Subcutaneous abdominal adipose tissue (tissue), 5 donors: ENCODE measurements around the gene MUC4.

Source experiments
- H3K27ac ChIP-seq: one replicate; pipeline ENCODE4 v1.7.0; 2013; ENCODE audit warnings: low read depth, mild to moderate bottlenecking, inconsistent platforms, low read length, moderate library complexity
- H3K27me3 ChIP-seq, 5 donors: one replicate each; pipeline ENCODE4 v1.7.0; 2013; ENCODE audit warnings: low read length in 5 of 5, inconsistent platforms in 1 of 5; ENCODE audit not compliant: control insufficient read depth in 5 of 5, insufficient read depth in 4 of 5
- H3K36me3 ChIP-seq, 5 donors: one replicate each; pipeline ENCODE4 v1.7.0; 2013; ENCODE audit warnings: low read length in 5 of 5; ENCODE audit not compliant: control insufficient read depth in 5 of 5, insufficient read depth in 5 of 5
- H3K4me1 ChIP-seq, 5 donors: one replicate each; pipeline ENCODE4 v1.7.0; 2013; ENCODE audit warnings: low read length in 5 of 5, mild to moderate bottlenecking in 3 of 5, moderate library complexity in 1 of 5; ENCODE audit not compliant: control insufficient read depth in 5 of 5, insufficient read depth in 5 of 5
- H3K4me3 ChIP-seq, 5 donors: one replicate each; pipeline ENCODE4 v1.7.0; 2013; ENCODE audit warnings: low read length in 5 of 5, low read depth in 1 of 5
- H3K9ac ChIP-seq, 5 donors: one replicate each; pipeline ENCODE4 v1.7.0; 2013; ENCODE audit warnings: low read length in 5 of 5, mild to moderate bottlenecking in 4 of 5, moderate library complexity in 3 of 5
- H3K9me3 ChIP-seq, 5 donors: one replicate each; pipeline ENCODE4 v1.7.0; 2013; ENCODE audit warnings: low read length in 5 of 5; ENCODE audit not compliant: control insufficient read depth in 5 of 5
- donor health status: healthy.
- donor health status: healthy.
- donor health status: healthy.
- donor health status: healthy.
- donor health status: healthy.

The MUC4 gene

DNA sequence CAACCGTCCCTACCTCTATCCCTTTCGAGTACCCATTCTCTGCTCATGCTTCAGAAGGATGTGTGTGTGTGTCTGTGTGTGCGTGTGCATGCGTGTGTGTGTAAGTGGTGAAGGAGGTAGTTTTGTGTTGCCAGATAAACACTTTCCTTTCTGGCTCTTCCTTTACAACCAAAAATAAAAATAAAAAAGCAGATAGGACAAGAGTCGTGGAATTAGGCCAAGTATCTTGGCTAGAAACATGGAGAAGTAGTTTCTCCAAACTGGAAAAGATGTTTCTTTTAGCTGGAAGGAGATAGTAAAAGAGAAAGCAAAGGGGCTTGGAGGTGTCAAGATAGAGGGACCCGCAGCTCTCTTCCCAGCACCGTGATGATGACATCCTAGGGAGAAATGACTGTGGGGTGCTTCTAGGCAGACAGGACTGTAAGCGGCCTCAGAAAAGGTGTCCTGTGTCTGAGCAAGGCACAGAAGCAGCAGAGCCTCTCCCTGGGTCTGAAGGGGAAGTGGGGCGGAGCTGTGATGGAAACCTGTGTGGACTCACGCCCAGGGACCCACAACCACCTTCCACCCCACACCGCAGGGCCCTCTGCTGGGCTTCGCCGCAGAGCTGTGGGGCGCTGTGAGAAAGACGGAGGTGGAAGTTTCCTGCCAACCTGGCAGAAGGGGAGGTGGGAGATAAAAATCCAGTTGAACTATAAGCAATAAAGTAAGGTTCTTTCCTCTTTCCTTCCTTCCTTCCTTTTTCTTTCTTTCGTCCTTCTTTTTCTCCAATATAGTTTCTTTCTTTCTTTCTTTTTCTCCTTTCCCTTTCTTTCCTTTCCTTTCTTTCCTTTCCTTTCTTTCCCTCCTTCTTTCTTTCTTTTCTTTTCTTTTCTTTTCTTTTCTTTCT is 55.7 kb downstream of the MUC4 start:
- Histone ChIP-seq H3K9ac (peak overlapping the region in 3 of 5 donors; percentile 2 to 35 (median 4)), H3K4me1 (peaks cover 7 to 56% (median 35%) of the 10 kb centered on the region in 5 donors), H3K27me3 (peaks cover 0 to 18% (median 4%) of the 10 kb centered on the region in 5 donors), H3K4me3 (peak overlapping the region; percentile 8 to 41 (median 24)), H3K36me3 (no peaks in the 10 kb centered on the region), H3K27ac (no peak overlapping the region), H3K9me3 (no peaks in the 10 kb centered on the region)

DNA sequence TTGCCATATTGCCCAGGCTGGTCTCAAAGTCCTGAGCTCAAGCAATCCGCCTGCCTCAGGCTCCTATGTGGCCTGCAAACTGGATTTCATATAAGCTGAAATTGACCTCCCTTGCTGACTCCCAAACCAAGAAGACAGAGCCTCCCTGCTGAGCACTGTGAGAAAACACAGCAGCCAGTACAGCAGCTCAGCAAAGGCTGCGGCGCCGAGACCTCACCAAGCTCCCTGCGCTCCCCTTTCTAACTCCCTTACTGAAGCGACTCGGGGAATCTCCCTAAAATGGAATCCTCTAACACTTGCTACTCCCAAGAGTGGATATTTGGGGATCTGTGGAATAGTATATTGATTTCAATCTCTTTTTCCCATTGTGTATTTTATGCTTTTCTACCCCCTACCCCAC is 56.3 kb downstream of the MUC4 start:
- H3K9ac ChIP-seq: peak overlapping the region in 1 of 5 donors; percentile 4
- H3K27ac ChIP-seq: no peak overlapping the region
- H3K36me3 ChIP-seq: no peaks in the 10 kb centered on the region
- H3K4me3 ChIP-seq: peak overlapping the region; percentile 8 to 41 (median 24)
- H3K9me3 ChIP-seq: no peaks in the 10 kb centered on the region
- H3K27me3 ChIP-seq: peaks cover 0 to 14% (median 4%) of the 10 kb centered on the region in 5 donors
- peaks cover 4 to 49% (median 29%) of the 10 kb centered on the region in 5 donors for H3K4me1 ChIP-seq

- H3K4me3 ChIP-seq: no peak overlapping the region
- no peaks in the 10 kb centered on the region for H3K9me3 ChIP-seq
- peaks cover 4 to 45% (median 27%) of the 10 kb centered on the region in 5 donors for H3K4me1 ChIP-seq
- H3K36me3 ChIP-seq: no peaks in the 10 kb centered on the region
- H3K27me3 ChIP-seq: peaks cover 0 to 14% (median 2%) of the 10 kb centered on the region in 5 donors
- H3K27ac ChIP-seq: no peak overlapping the region
- no peak overlapping the region for H3K9ac ChIP-seq
Observed at GRCh38 chr3:195754906-195755305, 56.8 kb downstream of the MUC4 start.

- H3K9me3 ChIP-seq: no peaks in the 10 kb centered on the region
- peaks cover 4 to 39% (median 27%) of the 10 kb centered on the region in 5 donors for H3K4me1 ChIP-seq
- H3K9ac ChIP-seq: no peak overlapping the region
- H3K4me3 ChIP-seq: no peak overlapping the region
- H3K36me3 ChIP-seq: no peaks in the 10 kb centered on the region
- peaks cover 0 to 14% (median under 1%) of the 10 kb centered on the region in 5 donors for H3K27me3 ChIP-seq
- H3K27ac ChIP-seq: no peak overlapping the region
Observed at GRCh38 chr3:195754141-195754540, 57.6 kb downstream of the MUC4 start.

DNA sequence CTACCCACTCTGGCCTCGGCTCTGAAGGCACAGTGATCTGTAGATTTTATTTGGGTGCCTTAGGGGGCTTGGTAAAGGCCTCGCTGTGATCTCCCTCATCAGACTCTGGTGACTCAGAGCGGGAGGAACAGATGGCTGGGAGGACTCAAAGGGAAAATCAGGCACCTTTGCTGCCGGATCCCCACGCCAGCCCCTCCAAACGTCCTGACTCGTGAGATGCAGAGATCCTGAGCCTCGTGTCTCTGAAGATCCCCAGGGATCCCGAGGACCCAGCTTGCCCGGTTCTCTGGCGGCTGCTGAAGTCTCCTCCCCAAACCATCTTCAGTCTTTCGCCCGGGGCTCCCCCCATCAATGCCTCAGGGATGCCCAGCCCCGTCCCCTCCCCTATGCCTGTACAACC is 58.1 kb downstream of the MUC4 start:
- H3K4me1 ChIP-seq: peaks cover 4 to 34% (median 27%) of the 10 kb centered on the region in 5 donors
- H3K27ac ChIP-seq: no peak overlapping the region
- H3K9ac ChIP-seq: no peak overlapping the region
- peaks cover 0 to 12% (median 3%) of the 10 kb centered on the region in 5 donors for H3K27me3 ChIP-seq
- no peaks in the 10 kb centered on the region for H3K9me3 ChIP-seq
- H3K4me3 ChIP-seq: no peak overlapping the region
- H3K36me3 ChIP-seq: no peaks in the 10 kb centered on the region

- no peak overlapping the region for H3K4me3 ChIP-seq
- peaks cover 0 to 8% (median 3%) of the 10 kb centered on the region in 5 donors for H3K27me3 ChIP-seq
- H3K36me3 ChIP-seq: no peaks in the 10 kb centered on the region
- no peaks in the 10 kb centered on the region for H3K9me3 ChIP-seq
- no peak overlapping the region for H3K9ac ChIP-seq
- H3K27ac ChIP-seq: no peak overlapping the region
- H3K4me1 ChIP-seq: peaks cover 4 to 31% (median 26%) of the 10 kb centered on the region in 5 donors
Observed at GRCh38 chr3:195752546-195753331, 59.0 kb downstream of the MUC4 start.

DNA sequence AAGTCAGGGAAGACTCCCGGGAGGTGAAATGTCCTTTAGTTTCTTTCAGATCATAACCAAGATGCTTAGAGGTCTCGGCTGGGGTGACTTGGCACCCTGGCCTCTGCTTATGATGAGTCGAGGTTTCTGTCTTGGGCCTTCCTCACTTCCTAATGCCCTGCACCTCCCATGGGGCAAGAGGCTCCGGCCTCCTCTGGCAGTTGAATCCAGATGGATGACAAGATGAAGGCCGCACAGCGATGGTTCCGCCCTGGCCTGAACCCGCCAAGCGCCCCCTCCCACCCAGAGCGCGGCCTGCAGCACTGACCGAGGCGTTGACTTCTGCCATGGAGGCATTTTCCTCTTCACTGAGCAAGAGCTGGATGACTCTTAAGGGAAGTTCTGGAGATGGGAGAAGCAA is 59.7 kb downstream of the MUC4 start:
- Histone ChIP-seq H3K4me3 (no peak overlapping the region), H3K27me3 (peaks cover 0 to 7% (median 2%) of the 10 kb centered on the region in 5 donors), H3K4me1 (peaks cover 0 to 25% (median 20%) of the 10 kb centered on the region in 5 donors), H3K27ac (no peak overlapping the region), H3K36me3 (no peaks in the 10 kb centered on the region), H3K9me3 (no peaks in the 10 kb centered on the region), H3K9ac (no peak overlapping the region)

DNA sequence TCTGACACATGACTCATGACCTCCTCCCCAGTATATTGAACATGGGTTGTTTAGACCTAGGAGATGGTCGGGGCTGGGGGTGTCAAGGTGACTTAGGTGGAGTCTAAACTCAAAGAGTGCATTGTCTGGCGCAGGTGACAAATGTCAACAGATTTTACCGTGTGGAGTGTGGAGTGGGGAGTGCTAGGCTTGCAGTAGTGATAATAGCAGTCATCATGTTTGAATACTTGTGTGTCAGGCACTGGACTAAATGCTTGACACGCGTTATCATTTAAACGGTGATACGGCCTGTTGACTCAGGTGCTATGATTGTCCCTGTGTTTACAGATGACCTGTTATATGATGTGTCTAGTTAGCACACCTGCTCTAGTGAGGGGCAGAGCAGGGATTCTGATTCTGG is 60.2 kb downstream of the MUC4 start:
- H3K9me3 ChIP-seq: no peaks in the 10 kb centered on the region
- H3K27me3 ChIP-seq: peaks cover 0 to 7% (median 2%) of the 10 kb centered on the region in 5 donors
- H3K36me3 ChIP-seq: no peaks in the 10 kb centered on the region
- peaks cover 0 to 20% (median 16%) of the 10 kb centered on the region in 5 donors for H3K4me1 ChIP-seq
- no peak overlapping the region for H3K27ac ChIP-seq
- H3K4me3 ChIP-seq: no peak overlapping the region
- no peak overlapping the region for H3K9ac ChIP-seq

GRCh38 chr3:195750797-195751520 is 60.8 kb downstream of the MUC4 start:
- Histone ChIP-seq H3K36me3 (no peaks in the 10 kb centered on the region), H3K27ac (no peak overlapping the region), H3K4me3 (no peak overlapping the region), H3K27me3 (peaks cover 0 to 7% (median 2%) of the 10 kb centered on the region in 5 donors), H3K9me3 (no peaks in the 10 kb centered on the region), H3K9ac (no peak overlapping the region), H3K4me1 (peaks cover 0 to 14% (median 12%) of the 10 kb centered on the region in 5 donors)
